WTC11 (cell line): ENCODE data around the gene ALDH3A2.

Experiments
- CREB1 ChIP-seq: sonication (generic); formaldehyde crosslinking; IDR thresholded peaks from 2 replicates; pipeline ENCODE4 v1.8.0; 2023; ENCODE audit warnings: mild to moderate bottlenecking, missing genetic modification reagents
- FOXK1 ChIP-seq: sonication (generic); formaldehyde crosslinking; IDR thresholded peaks from 2 replicates; pipeline ENCODE4 v1.8.0; 2022; ENCODE audit warnings: mild to moderate bottlenecking, moderate library complexity, missing genetic modification reagents
- JUN ChIP-seq: sonication (generic); formaldehyde crosslinking; IDR thresholded peaks from 2 replicates; pipeline ENCODE4 v1.8.0; 2023; ENCODE audit warnings: mild to moderate bottlenecking, missing genetic modification reagents
- MYBL2 ChIP-seq: sonication (generic); formaldehyde crosslinking; IDR thresholded peaks from 2 replicates; pipeline ENCODE4 v1.8.1; 2023; ENCODE audit warnings: mild to moderate bottlenecking, moderate library complexity, missing genetic modification reagents
- NR1H2 ChIP-seq: sonication (generic); formaldehyde crosslinking; IDR thresholded peaks from 2 replicates; pipeline ENCODE4 v1.9.0; 2021; ENCODE audit warnings: mild to moderate bottlenecking, moderate library complexity, missing genetic modification reagents
- SP1 ChIP-seq: sonication (generic); formaldehyde crosslinking; conservative IDR thresholded peaks from 2 replicates; pipeline ENCODE4 v1.8.1; 2022; ENCODE audit warnings: missing genetic modification reagents
- TCF7 ChIP-seq: sonication (generic); formaldehyde crosslinking; IDR thresholded peaks from 2 replicates; pipeline ENCODE4 v1.8.0; 2022; ENCODE audit warnings: mild to moderate bottlenecking, low read depth, missing genetic modification reagents, moderate library complexity
- TP53 ChIP-seq: sonication (generic); formaldehyde crosslinking; IDR thresholded peaks from 2 replicates; pipeline ENCODE4 v1.8.1; 2023; ENCODE audit warnings: mild to moderate bottlenecking, missing genetic modification reagents
- ZNF219 ChIP-seq: sonication (generic); formaldehyde crosslinking; IDR thresholded peaks from 2 replicates; pipeline ENCODE4 v1.8.0; 2023; ENCODE audit warnings: missing genetic modification reagents, mild to moderate bottlenecking, borderline replicate concordance
- TF ChIP-seq, protein P1 (sequence below): fragments of 200-600 bp; IDR thresholded peaks from 2 replicates; pipeline ENCODE4 v1.8.0; 2022; ENCODE audit warnings: antibody characterized with exemption
- TF ChIP-seq, protein P2 (sequence below): sonication (generic); formaldehyde crosslinking; IDR thresholded peaks from 2 replicates; pipeline ENCODE4 v1.8.1; 2022; ENCODE audit warnings: missing genetic modification reagents, borderline replicate concordance

DNA sequence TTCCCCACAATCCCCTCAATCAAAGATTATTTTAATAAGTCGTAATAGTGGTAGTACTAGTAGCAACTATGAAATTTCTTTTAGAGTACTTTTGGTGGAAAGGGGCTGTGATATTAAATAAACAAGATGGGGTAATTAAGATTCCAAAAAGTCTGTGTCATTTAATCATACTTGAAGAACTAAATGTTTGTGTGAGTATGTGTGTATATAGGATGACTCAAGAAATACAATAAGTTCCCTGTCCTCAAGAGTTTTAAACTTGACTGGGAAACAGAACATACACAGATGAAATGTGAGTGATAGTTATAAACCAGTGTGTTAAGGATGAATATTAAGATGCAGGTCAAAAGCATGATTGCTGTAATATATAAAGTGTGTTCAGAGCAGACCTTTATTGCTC is 2.3 kb downstream of the ALDH3A2 start:
- TF ChIP-seq, protein P1, sequence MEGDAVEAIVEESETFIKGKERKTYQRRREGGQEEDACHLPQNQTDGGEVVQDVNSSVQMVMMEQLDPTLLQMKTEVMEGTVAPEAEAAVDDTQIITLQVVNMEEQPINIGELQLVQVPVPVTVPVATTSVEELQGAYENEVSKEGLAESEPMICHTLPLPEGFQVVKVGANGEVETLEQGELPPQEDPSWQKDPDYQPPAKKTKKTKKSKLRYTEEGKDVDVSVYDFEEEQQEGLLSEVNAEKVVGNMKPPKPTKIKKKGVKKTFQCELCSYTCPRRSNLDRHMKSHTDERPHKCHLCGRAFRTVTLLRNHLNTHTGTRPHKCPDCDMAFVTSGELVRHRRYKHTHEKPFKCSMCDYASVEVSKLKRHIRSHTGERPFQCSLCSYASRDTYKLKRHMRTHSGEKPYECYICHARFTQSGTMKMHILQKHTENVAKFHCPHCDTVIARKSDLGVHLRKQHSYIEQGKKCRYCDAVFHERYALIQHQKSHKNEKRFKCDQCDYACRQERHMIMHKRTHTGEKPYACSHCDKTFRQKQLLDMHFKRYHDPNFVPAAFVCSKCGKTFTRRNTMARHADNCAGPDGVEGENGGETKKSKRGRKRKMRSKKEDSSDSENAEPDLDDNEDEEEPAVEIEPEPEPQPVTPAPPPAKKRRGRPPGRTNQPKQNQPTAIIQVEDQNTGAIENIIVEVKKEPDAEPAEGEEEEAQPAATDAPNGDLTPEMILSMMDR, result no peak
- no peak for TF ChIP-seq NR1H2
- no peak for TF ChIP-seq SP1 (CRISPR knock-in tag)
- TF ChIP-seq TCF7, result no peak
- TF ChIP-seq ZNF219 (CRISPR knock-in tag), result no peak
- no peak for TF ChIP-seq TP53 (CRISPR knock-in tag)
- no peak for TF ChIP-seq FOXK1 (CRISPR knock-in tag)
- TF ChIP-seq MYBL2 (CRISPR knock-in tag), result no peak
- TF ChIP-seq JUN (CRISPR knock-in tag), result no peak
- TF ChIP-seq, protein P2, sequence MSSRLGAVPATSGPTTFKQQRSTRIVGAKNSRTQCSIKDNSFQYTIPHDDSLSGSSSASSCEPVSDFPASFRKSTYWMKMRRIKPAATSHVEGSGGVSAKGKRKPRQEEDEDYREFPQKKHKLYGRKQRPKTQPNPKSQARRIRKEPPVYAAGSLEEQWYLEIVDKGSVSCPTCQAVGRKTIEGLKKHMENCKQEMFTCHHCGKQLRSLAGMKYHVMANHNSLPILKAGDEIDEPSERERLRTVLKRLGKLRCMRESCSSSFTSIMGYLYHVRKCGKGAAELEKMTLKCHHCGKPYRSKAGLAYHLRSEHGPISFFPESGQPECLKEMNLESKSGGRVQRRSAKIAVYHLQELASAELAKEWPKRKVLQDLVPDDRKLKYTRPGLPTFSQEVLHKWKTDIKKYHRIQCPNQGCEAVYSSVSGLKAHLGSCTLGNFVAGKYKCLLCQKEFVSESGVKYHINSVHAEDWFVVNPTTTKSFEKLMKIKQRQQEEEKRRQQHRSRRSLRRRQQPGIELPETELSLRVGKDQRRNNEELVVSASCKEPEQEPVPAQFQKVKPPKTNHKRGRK (CRISPR knock-in tag), result no peak
- TF ChIP-seq CREB1 (CRISPR knock-in tag), result no peak
